SKM-1 (cell line): Measurements from ENCODE around the gene AVPI1.
"Not testable (repeated sequence)": the region's sequence is repeated elsewhere in the genome, so short reads cannot be mapped to it uniquely, and the experiment has no call there.

Source experiments
- DNase-seq: peaks from one replicate; lab custom pipeline; 2025; ENCODE audit not compliant: unreplicated experiment; lab: John Stamatoyannopoulos, UW

AVPI1 gene

GRCh38 chr10:97684368-97684713, 2.7 kb downstream of the AVPI1 start:
- DNase-seq, result not testable (repeated sequence)

- DNase-seq, result peak; percentile 29
Measured at GRCh38 chr10:97683556-97684367, 3.3 kb downstream of the AVPI1 start.

DNA sequence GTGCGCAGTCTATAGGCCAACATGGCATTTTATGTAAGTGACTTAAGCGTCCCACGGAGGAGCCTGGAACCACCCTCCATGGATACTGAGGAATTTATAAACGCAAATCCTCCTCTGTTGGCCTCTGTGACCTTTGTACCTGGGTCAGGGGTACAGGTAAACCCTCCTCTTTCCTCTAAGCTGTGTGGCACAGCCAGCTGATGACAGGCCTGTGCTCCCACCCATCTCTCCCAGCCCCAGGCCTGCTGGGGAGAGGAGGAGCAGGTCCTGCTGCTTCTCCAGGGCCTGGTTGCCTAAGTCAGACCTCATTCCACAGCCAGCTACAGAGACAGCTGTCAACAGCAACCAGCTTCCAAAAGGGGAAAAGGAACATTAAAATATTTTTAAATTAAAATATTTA, 5.0 kb downstream of the AVPI1 start:
- no peak for DNase-seq

DNA sequence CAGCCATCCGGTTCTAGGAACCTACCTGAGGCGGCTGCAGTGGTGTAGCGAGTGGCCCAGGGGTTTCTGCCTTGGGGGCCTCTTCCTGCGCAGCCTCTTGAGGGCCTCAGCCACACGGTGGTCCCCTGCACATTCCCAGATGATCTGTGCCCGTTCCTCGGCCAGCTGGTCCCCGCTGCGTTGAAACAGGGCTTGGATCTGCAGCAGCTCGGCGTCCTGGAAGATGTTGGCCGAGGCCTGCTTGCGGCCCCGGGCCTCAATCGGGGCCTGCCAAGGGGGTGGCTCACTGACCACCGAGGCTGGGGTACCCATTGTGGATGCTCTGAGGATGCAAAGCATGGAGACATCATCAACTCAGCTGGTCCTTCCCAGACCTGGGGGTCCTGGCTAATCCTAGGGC, 7.4 kb downstream of the AVPI1 start:
- no peak for DNase-seq

GRCh38 chr10:97676770-97677581, 10.1 kb downstream of the AVPI1 start:
- DNase-seq, result no peak

DNA sequence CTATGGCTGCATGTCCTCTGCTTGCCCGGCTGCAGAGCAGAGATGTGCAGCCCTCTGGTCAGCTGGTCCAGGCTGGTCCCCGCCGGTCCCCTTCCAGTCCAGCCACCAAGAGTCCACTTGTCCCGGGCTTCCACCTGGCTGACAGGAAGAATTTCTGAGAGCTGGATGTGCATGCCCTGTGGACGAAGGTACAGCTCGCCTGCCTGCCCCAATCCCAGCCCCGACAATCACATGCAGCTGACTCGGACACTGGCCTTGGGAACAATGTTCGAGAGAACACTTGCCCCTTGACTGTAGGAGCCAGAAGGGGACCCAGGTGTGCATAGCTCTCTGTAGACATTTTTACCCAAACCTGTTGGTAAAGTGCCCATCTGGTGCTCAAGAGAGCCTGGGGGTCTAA, 11.8 kb downstream of the AVPI1 start:
- no peak for DNase-seq

DNA sequence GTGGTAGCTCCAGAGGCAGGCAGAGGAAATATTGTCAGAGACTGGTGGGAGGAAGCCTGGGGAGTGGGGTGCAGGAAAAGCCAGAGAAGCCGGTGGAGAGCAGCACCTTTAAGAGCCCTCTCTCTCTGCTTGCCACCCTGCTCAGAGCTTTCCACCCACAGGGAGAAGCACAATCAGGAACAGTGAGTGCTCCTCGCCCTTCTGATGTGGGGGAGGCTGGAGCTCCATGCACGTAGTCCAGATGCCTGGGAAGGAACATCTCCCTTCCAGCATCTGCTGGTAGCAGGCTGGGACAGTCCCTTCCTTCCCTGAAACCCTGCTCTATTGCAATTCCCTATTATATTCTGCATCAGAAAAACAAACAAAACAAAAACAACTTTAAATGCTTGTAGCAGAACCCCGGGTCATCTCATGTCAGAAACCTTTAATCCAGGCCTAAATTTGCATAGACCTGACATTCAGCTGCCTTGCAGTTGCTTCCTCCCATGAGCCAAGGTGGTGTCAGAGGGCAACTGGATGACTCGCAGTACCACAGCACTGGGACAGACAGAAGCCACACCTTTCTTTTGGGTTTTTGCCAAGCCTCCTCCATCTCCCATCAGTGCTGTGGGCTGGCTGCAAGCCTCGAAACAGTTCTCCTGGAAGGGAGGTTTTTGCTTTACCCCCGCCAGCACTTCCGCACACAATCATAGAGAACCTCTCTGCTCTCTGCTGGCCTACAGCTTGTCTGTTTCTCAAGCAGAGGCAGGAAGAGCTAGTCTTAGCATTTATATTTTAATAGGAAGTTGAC, 13.1 kb downstream of the AVPI1 start:
- no peak for DNase-seq

- DNase-seq, result no peak
Measured at GRCh38 chr10:97669571-97669970, 17.5 kb downstream of the AVPI1 start.

DNA sequence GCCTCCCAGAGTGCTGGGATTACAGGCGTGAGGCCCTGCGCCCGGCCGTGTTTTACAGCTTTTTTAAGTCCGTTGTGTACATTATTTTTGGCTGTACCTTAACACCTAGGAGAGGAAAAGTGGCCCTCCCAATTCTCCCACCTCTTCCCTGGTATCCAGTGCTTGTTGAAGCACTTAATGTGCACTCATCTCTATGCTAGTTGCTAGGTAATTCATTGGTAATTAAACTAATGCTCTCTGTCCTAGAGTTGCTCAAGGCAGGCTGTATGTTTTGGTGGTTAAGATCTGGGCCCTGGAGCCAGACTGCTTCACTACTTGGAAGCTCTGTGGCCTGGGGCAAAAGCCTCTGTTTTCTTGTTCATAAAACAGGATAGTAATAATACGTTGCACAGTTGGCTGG, 19.6 kb downstream of the AVPI1 start:
- DNase-seq, result no peak

- no peak for DNase-seq
Measured at GRCh38 chr10:97666992-97667391, 20.0 kb downstream of the AVPI1 start.

- no peak for DNase-seq
Measured at GRCh38 chr10:97664282-97664850, 22.7 kb downstream of the AVPI1 start.

DNA sequence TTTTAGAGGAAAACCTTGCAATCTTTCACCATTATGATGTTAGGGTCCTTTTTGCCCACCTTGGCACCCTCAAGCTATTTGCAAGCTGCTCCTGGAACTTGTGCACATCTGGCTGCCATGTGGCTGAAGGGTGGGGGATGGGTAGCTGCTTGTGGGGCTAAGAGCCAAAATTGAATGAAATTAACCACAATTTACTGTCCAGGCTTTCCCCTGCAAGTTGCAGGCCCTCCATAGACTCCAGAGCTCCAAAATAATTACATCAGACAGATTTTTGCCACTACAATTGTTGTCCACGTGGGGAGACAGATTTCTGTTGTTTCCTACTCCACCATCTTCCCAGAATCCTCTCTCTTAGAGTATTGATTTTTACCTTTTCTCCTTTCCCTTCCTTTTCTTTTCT, 27.5 kb downstream of the AVPI1 start:
- no peak for DNase-seq

DNA sequence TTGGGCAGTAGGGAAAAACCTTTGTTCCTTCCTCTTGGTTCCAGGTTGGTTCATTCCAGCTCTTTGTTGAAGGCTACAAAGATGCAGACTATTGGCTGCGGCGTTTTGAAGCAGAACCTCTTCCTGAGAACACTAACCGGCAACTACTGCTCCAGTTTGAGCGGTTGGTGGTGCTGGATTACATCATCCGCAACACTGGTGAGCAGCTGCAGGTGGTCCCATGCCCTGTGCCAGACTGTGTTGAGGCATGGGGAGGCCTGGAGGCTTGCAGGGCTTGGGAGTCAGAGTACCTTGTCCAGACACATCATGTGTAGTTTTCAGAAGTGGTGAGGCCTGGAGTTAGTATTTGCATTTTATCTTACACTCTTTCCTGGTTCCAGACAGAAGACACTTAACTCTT, 30.3 kb downstream of the AVPI1 start:
- no peak for DNase-seq

DNA sequence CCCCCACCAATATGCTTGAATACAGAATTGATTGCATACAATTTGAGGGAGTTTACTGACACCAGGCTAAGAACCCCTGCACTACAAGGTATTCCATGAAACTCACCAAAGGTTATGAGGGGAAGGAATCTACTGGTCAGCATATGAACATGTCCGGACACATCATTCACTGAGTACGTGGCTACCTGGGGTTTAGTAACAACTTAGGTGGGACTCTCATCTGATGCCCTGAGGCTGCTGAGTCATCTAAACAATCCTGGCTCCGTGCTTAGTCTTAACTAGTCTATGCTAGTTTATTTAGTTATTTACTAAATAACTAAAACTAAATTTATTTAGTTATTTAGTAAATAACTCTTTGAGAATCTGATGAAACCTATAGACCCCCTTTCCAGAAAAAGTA, 35.3 kb downstream of the AVPI1 start:
- no peak for DNase-seq

DNA sequence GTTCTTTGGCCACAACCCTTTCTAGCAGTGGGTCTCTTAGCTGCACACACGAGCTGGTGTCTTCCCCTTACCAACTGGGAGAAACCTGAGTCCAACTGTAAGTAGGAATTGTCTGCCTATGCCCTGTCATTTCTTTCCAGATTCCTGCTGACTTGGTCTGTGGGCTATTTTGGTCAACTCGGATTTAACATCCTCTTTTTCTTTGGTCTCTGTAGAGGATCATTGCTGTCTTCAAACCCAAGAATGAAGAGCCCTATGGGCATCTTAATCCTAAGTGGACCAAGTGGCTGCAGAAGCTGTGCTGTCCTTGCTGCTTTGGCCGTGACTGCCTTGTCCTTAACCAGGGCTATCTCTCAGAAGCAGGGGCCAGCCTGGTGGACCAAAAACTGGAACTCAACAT, 36.3 kb downstream of the AVPI1 start:
- DNase-seq, result no peak

GRCh38 chr10:97649405-97649750, 37.7 kb downstream of the AVPI1 start:
- not testable (repeated sequence) for DNase-seq

DNA sequence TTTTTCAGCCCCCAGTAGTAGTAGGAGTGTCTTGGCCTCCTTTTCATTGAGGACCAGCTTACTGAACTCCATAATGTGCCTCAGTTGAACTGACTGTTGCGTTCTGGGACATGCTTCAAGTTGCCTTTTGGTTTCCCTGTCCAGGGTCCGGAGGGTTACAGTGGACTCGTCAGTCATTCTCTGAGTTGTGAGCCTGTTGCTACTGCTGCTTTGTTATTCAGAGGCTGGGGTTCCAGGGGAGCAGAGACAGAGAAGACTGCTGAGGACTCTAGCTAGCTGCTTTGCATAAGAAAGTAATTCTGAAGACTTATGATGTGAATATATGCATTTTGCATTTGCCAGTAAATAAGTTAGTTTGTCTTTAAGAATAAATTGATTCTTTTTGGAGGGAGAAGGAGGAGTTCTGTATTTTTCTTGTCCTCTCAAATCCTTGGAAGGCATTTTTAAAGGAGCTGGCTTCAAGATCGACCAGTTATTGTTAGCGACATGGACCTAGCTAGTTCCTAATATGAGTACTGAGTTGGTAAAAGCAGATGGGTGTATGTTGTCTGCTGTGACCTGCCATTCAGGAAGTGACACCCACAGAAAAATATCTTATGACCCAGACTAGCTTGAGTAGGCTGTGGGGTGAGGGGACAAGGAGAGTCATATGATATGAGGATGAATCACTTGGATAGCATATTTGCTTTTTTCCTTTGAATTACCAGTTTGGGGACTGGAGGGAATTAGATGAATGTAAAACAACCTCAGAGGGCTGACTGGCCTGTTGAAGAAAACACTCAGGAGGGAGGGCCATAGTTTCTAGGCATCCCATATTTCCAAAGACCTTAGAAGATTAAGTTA, 38.3 kb downstream of the AVPI1 start:
- no peak for DNase-seq

DNA sequence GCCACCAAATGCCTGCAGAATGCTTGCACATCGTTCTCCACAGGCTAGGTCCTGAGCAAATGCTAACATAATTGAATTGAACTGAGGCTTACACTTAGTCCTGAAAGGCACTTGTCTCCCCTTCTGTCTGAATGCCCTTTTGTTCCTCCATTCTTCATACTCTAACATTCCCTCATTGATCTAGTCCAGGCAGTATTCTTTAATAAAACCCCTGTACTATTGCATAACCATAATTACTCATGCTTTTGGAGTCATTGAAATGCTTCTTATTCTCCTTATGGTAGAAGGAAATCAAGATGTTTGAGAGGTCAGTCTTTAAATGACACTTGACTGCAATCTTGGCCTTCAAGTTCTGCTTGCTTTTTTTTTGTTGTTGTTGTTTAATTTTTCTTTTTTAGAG, 39.5 kb downstream of the AVPI1 start:
- no peak for DNase-seq

DNA sequence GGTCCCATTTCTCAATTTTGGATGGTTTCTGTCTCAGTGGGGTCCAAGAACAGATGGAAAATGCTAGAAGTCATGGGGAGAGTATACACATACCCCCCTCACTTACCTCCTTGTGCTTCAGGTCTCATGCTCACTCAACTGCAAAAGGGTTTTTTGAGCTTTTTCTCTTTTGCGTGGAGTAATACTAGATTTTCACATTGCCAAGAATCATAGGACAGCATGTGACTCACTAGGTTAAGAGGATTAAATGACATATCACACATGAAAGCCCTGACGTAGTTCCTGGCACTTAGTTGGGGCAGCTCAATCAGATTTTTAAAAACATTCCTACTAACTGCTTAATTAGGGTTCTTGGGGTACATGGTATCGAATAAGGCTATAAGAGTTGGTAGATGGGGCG, 42.1 kb downstream of the AVPI1 start:
- no peak for DNase-seq

DNA sequence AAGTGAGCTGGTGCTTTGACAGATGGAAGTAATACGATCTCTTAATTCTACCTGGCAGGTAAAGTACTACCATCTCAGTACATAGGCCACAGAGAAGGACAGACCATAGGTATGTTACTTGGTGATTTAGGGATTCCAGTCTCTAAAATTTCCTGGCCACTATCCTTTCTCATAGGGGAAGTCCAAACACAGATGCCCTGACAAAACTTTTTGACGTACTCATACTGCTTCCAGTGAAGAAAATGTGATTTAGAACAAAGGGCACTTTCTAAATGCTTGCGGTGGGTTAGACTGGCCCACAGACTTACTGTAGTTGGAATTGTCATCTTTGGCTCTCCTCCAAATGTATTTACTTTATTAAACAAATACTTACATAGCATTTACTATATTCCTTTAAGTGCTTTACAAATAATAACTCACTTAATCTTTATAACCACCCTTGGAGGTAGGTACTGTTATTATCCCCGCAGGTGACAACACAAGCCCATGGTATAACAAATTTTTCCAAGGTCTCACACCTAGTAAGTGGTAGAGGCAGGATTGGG, 43.5 kb downstream of the AVPI1 start:
- DNase-seq, result no peak
